ENCODE data around the gene CFAP69.
"Not testable (repeated sequence)": the region's sequence is repeated elsewhere in the genome, so short reads cannot be mapped to it uniquely, and the experiment has no call there.

CFAP69 gene

DNA sequence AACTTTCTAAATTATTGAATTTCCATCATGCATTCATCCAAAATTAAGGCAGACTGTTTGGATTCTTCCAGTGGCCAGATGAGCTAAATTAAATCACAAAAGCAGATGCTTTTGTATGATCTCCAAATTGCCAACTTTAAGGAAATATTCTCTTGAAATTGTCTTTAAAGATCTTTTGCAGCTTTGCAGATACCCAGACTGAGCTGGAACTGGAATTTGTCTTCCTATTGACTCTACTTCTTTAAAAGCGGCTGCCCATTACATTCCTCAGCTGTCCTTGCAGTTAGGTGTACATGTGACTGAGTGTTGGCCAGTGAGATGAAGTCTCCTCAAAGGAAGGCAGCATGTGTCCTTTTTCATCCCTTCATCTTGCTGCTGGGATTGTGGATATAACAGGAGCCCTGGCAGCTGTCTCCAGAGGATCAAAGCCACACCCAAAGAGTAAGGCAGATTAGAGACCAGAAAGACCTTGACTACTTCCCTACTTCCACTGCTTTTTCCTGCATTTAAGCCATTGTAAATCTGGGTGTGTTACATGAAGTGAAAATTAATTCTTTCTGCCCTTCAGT is 8.2 kb upstream of the CFAP69 start:
- DNase-seq, result no peak

DNA sequence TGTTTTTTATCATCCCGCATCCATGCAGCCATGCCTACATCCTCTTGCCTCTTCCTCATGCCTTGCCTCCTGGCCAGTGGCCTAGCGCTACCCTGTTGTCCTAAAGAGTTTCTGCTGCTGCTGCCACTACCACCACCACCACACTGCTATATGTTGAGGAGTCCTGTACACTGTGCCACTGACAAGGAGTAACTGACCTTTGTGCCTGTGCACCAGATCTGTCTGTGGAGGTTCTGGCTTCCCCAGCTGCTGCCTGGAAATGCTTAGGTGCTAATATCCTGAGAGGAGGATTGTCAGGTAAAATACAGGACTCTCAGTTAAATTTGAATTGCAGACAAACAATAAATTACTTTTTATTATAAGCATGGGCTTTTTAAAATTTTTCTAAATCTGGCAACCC is 7.0 kb upstream of the CFAP69 start:
- no peak for DNase-seq

DNA sequence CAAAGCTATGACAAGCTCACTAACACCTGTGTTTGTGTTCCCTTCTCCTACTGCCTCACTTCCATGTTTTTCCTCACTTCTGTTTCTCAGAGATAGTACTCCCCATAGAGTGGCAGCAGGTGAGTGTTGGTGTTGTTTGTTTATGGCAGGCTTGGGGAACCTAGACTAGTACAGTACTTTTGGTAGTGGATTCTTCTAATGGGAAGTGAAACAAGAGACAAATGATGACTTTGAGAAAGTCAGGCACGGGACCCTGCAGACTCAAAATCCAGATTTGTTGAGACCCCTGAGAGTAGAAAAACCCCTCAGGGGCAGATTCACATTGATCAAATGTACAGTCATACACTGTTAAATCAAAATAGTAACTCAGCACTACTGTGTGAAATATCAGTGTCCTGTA is 6.4 kb upstream of the CFAP69 start:
- no peak for DNase-seq

DNA sequence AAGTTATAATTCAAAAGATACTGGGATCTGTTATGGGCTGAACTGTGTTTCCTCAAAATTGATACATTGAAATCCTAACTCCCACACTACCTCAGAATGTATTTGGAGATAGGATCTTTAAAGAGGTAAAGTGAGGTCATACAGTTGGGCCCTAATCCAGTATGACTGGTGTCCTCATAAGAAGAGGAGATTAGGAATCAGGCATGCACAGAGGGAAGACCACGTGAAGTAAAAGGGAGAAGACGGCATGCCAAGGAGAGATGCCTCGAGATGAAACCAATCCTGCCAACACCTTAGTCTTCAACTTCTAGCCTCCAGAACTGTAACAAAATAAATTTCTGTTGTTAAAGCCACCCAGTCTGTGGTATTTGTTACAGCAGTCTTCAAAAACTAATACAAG is 5.9 kb upstream of the CFAP69 start:
- DNase-seq, result no peak

DNA sequence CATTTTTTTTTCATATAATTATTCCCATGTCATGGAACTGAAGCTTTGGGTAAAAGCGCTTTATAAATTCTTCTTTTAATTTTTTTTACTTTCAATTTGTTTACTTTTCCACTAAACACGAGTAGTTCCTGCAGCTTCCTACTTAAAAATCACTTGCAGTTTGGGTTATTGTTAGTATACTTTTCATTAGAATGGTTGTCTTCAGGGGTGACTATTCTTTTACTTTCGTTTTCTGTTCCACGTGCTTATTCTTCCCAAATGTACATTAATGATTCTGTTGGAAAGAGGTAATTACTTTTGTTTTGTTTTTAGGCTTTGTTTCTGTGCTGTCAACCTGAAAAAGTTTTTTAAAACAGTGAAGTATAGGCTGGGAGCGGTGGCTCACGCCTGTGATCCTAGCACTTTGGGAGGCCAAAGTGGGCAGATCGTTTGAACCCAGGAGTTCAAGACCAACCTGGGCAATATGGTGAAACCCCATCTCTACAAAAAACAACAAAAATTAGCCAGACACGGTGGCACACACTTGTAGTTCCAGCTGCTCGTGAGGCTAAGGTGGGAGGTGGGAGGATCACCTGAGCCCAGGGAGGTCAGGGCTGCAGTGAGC is 5.2 kb upstream of the CFAP69 start:
- no peak for DNase-seq

DNA sequence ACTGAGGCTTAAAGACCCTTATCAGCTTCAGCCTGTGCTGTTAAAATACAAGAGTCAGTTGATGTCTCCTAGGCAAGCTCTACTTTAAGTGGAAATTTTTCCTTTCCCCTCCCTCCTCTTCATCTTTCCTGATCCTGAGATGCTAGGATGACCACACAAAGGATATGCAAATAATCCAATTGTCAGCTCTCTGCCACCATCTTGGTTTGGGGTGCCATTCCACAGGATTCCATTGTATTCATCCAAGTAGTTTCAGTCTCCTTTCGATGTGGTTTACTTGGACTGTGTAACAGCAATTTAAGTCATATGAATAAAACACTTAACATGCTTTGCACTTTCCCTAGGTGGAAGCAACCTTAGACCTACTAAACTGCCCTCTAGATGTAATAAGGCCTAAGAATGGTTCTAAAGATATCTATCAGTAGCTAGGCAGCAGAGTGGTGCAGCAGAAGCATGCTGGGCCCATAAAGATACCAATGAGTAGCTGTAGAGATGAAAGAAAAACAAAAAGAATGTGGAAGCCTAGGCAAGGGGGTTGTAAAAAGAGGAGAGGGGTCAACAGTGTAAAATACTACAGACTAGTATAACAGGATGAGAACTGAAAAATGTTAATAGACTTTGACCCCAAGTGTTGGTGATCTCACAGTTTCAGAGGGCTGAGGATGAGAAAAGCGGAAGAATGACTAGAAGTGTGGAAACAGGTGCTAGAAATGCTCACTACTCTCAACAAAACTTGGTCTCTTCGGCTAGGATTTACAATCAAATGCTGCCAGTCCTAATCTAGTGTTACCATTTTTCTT is 2.4 kb upstream of the CFAP69 start:
- DNase-seq, result no peak

DNA sequence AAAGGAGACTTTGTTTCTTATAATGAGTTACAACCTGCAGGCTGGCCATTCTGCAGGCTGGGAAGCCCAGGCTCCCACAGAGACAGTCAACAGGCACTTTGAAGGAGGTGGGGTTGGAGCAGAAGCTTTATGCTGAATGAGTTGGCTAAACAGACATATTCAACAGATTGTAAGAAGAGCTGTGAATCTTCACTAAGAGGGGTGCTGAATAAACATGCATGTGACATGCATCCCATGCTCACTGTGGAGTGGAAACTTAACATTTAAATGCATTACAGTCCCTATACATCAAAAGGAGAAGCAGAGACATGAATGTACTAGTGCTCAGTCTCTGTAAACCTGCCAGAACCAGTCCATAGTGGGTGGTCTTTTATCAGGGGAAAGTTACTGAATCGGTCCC is 1.4 kb upstream of the CFAP69 start:
- no peak for DNase-seq

DNA sequence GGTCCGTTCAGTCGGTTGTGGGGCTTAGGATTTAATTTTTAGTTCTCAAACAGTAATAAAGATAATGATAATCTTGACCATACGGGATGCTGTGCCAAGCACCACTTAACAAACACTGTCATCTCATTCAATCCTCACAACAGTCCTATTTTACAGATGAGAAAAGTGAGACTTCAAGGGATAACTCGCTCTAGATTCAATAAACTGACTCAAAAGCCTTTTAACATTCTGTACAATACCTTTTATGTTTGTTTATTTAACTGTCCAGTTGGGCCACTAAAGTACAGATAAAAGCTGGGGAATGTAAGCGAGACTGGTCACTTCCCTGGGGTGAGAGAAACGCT is 437 bp upstream of the CFAP69 start:
- DNase-seq, result no peak

DNA sequence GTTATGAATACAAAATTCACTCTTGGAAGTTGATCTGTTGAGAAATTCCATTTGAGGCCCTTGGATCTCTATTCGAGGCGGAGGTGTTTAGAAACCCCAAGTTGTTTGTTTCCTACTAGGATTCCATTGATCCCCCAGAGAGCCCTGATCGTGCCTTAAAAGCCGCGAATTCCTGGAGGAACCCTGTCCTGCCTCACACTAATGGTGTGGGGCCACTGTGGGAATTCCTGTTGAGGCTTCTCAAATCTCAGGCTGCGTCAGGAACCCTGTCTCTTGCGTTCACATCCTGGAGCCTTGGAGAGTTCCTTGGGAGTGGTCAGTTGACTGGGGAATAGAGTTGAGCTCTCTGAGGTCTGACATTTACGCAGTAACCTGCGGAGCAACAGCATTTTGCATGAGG is 1.2 kb downstream of the CFAP69 start:
- no peak for DNase-seq

DNA sequence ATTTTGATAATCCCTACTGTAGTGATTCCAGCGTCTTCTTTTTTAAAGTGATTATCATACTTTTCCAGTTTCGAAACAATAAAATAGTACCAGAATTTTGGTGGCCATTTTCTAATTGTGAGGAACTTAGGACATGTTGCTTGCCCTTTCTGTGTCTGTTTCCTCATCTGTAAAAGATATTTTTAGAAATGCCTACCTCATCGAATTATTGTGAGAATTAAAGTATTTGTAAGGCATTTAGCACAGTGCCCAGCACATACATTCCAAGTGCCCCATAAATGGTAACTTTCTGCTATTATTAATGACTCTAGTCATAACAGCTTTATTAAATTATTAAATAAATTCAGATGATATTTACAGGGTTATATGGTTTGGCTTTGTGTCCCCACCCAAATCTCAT is 3.7 kb downstream of the CFAP69 start:
- no peak for DNase-seq

DNA sequence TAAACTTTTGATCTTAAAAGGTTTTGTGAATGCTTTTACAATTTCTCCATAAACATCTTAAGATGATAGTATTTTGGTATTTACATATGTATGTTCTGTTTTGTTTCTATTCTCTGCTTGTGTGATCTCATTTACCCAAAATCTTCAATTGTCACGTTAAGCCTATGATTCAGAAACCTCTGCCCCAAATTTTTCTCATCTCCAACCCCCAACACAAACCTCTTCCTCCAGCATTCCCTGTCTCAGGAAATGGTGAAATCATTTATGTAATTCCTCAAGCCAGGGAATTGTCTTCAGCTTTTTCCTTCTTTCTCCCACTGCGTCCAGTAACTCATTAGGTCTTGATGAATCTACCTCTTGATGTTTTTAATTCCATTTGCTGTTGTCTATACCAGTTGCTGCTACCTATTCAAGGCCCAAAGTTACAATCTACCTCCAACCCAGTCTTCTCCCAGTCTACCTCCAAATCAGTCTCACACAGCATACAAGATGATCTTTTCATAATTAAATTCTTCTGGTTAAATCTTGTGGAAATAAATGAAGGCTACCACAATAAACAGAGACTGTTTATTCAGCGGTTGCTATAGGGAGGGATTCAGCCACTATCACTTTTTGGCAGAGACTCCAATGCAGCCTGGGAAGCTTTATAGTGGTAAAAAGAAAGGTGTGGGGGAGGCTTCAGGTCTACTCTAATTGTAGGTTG is 5.8 kb downstream of the CFAP69 start:
- no peak for DNase-seq

DNA sequence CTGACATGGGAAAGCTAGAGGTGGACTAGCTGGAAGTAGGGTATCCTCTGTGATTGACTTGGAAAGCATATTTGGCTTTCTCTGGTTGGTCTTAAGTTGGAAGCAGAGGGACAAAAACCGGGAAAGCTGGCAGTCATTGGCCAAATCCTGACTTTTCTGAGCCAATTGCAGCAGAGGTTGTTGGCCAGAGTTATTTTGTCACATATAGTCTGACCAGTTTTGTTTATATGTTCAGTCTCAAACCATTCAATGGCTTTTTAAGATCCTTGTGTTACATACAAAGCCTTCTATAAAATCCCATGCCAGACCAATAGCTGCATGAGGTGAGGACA is 6.3 kb downstream of the CFAP69 start:
- no peak for DNase-seq

DNA sequence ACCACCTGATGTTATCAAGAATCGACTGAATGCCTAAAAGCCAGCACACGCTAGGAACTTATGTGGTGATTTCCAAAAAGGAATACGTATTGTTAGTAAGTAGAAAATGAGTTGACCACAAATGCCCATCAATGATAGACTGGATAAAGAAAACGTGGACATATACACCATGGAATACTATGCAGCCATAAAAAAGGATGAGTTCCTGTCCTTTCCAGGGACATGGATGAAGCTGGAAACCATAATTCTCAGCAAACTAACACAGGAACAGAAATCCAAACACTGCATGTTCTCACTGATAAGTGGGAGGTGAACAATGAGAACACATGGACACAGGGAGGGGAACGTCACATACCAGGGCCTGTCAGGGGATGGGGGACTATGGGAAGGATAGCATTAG is 11.0 kb downstream of the CFAP69 start:
- DNase-seq, result not testable (repeated sequence)

DNA sequence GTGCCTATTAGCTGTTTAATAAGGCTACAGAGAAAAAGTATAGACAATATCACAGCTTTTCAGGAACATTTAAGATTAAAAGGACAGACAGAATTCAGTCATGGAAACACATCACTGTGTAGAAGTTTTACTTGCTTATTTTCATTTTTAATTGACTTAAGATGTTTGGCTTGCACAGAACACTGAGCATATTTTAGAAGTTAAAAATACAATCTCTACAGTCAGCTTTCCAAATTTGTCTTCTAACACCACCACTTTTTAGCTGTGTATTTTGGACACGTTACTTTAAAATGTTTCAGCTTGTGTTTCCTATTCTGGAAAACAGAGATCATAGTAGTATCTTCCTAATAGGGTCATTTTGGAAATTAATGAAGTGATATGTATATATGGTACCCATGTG is 11.8 kb downstream of the CFAP69 start:
- DNase-seq, result no peak

DNA sequence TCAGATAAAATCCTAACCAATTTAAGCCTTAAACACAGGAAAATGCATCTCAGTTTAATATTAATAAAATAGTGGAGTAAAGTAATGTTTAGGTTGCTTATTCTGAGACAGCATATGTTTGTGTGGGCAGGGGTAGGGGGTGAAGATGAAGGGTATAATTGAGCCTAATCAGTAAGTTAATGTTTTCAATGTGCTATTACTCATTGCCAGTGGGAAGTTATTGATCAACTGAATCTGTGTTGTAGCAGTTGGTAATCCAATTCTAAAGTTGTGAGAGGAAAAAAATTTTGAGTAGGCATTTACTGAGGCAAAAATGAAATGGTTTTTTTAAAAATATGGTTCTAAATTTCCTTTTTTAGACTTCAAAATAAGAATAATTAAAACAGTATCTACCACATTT is 16.5 kb downstream of the CFAP69 start:
- no peak for DNase-seq

DNA sequence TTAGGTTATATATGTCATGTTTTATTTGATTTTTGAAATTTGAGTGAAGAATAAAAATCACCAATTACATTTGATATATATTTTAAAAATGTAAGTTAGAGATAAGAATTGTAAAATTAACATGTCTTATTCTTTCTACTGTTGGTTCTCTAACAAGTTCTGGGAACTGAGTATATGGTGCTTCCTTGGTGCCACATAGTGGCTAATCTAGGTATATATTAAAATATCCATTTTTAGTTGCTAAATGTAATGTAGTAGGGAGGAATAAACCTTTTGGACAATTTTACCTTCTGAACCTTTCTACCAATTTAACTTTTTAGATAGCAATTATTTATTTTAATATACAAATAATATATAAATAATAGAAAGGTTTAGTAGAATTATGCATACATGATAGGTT is 17.5 kb downstream of the CFAP69 start:
- DNase-seq, result no peak

DNA sequence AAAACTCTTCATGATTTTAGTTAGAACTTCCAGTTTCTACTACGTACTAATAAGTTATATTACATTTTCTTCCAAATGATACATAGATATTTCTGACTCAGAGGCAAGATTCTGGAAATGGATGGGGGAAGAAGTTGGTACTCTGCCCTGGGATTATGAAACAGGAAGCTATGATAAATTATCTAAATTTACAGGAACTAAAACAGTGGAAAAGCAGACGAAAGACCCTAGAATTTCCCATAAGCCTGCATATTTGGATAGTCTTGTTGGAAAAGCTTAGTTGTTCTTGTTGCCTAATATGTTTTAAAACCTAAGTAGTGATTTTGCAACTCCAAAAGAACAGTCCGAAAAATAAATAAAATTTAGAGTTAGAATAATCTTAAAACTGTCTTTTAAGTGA is 21.8 kb downstream of the CFAP69 start:
- DNase-seq, result no peak

DNA sequence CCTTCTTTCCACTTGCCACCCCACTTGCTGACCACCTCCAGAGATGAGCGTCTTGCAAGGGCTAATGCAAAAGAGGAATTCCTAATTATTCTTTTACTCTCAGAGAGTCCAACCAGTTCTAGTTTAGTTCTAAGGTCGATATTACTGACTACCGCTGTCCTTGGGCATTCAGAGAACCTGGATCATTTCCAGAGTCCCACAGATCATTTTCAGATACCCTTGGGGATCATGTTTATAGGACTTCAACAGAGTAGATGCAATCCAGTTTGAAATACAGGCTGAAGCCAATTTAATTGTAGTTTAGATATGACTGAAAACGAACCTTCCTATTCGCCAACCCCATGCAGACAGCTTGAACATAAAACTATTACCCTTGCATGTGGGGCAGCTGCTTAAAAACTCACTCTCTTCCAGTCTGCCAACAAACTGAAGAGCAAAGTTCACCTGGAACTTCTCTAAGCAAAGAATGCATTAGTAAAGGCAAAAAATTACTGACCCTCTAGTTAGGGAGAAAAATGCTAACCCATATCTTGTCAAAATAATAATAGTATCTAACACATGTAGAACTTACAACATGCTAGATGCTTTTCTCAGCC is 22.4 kb downstream of the CFAP69 start:
- DNase-seq, result no peak

DNA sequence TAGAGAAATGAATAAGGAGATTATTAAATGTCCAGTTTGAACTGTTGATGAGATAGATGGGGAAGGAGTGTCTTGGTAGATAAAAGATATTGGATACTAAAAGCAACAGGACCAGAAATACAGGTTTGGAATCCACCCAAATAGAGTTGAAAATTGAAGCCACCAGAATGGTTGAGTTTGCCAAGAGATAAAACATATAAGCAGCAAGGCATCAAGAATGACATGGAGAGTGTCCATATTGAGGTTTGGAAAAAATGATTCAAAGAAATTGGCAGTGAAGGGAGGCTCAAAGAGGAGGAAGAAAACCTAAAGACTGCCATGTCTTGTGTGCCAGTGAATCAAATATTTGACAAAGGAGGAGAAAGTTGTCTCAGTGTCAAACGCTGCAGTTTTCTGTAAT is 24.2 kb downstream of the CFAP69 start:
- DNase-seq, result no peak

DNA sequence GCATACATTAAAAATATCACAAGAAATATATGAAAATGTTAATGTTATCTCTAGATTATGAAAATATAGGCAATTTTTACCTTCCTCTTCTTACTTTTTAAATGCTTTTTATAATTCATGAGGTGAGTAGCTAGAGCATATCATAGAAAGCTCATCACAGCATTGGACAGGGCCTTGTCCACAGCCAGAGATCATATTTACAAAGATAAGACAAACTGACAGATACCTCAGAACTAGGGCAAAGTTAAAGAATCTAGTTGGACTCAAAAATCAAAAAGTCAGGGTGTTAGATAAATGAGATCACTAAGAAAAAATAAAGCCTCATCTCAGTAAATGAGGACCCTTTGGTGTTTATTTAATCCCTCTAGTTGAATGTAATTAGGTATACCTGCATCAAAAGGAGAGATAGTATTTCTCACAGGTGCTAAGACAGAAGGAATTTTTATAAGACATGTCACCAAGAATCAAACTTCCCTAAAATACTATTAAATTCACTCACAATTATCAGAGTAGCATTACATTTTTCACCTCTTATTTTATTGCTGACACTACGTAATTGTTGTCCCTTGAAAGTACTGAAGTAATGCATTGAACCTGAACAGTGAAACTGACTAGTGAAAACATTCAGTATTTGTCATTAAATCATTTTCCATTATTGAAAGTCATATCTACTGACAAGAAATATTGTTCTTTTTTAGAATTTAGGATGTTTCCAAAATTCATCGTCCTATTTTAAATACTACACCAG is 25.6 kb downstream of the CFAP69 start:
- no peak for DNase-seq

DNA sequence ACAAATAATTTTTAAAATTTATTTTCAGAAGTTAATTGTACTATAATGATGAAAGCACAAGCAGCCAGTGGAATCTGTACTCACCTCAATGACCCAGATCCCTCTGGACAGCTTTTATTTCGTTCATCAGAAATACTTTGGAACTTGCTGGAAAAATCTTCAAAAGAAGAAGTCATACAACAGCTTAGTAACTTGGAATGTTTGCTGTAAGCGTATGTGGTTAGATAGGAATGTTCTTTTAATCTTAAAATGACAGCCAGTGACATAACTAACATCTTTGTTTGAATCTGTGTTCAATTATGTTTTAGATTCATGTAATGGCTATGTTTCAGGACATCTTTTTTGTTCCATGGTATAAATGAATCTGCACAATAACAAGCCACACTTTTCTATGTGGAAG is 26.8 kb downstream of the CFAP69 start:
- no peak for DNase-seq

DNA sequence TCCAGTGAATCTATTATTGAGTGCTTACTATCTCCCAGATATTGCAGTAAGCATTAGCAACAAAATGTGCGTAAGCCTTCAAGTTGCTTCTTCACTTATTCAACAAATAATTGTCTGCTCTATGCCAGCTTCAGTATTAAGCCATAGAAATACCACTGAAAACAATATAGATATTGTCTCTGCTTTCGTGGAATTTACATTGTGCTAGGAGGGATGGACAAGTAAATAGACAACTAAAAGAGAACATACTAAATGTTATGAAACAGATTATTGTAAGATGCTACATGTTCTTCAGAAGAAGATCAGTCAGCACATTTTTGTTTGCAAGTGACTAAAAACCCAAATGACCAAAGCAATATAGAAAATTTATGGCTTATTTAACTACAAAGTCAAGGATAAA is 27.3 kb downstream of the CFAP69 start:
- DNase-seq, result no peak

DNA sequence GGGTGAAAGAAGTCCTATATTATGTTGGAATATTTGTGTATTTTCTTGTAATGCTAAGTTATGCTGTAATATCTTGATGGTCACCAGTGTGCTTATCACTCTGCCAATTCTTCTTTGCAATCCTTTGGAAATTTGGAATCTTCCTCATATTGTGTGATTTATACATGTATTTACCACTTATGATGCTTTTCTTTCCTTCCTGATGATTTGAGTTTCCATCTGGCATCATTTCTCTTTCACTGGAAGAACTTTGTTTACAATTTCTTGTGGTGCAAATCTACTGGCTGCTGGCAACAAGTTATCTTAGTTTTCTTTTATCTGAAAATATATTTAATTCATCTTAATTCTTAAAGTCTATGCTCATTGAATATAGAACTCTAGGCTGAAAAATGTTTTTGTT is 29.2 kb downstream of the CFAP69 start:
- DNase-seq, result no peak

All from CD4-positive, alpha-beta T cell treated with Interleukin-21 for 1 hour (primary cell).